Peyer's patch (tissue), 4 donors: ENCODE data around the gene GPX3.

Source experiments
- POLR2A ChIP-seq, 2 donors: fragments of 450-650 bp; IDR thresholded peaks; one replicate each; pipeline ENCODE4 v1.5.1; 2017; ENCODE audit warnings: antibody characterized with exemption in 2 of 2, mild to moderate bottlenecking in 2 of 2, moderate library complexity in 2 of 2
- TF ChIP-seq, protein P1 (sequence below), 6 experiments: fragments of 450-650 bp in 4 of 6; fragments of 200-600 bp in 2 of 6; sonication (generic) in 1 of 6; IDR thresholded peaks; one replicate each; pipeline ENCODE4 v1.5.1; 2017 to 2019; ENCODE audit warnings: antibody characterized with exemption in 6 of 6, mild to moderate bottlenecking in 3 of 6, moderate library complexity in 1 of 6

DNA sequence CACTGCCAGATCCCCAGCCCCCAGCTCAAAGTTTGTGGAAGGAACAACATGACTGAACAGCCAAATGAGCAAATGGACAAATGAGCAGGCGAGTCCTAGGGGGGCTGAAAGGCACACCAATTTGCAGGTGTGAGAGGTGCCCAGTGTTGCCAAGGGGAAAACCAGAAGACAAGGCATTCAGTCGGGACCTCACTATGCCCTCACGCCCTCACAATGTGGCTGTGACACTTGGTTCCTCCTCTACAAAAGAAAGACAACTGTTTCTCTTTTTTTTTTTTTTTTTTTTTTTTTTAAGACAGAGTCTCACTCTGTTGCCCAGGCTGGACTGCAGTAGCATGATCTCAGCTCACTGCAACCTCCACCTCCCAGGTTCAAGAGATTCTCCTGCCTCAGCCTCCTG lies 32.4 kb downstream of the GPX3 start:
- no peak for TF ChIP-seq POLR2A (IDR thresholded peaks at IDR 0.05)
- TF ChIP-seq, protein P1, sequence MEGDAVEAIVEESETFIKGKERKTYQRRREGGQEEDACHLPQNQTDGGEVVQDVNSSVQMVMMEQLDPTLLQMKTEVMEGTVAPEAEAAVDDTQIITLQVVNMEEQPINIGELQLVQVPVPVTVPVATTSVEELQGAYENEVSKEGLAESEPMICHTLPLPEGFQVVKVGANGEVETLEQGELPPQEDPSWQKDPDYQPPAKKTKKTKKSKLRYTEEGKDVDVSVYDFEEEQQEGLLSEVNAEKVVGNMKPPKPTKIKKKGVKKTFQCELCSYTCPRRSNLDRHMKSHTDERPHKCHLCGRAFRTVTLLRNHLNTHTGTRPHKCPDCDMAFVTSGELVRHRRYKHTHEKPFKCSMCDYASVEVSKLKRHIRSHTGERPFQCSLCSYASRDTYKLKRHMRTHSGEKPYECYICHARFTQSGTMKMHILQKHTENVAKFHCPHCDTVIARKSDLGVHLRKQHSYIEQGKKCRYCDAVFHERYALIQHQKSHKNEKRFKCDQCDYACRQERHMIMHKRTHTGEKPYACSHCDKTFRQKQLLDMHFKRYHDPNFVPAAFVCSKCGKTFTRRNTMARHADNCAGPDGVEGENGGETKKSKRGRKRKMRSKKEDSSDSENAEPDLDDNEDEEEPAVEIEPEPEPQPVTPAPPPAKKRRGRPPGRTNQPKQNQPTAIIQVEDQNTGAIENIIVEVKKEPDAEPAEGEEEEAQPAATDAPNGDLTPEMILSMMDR (IDR thresholded peaks at IDR 0.05) = no peak
